ENCODE results near the gene KISS1R. TPM values are rescaled to one million over a fixed set of nuclear protein-coding genes. Genes with fewer than 3 reads are reported as not detected.

Gene KISS1R
- total and polyA plus RNA-seq, 2 donors (not counting 1 experiment from before 2014, with no cell fraction given) = not detected

DNA sequence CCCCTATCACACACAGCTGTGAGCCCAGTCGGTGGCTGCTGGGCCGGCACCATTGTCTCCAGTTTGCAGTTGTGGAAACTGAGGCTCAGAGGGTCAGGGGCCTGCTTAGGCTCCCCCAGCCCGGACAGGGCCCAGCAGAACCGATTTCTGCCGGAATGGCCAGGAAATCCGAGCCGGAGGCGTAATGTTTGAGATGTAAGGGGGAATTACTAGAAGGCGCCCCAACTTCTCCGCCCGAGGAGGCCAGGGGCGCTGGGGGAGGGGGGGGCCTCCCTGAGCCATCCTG lies 962 bp downstream of the KISS1R start:
- Histone ChIP-seq H2AFZ (ENCODE audit: low read length) (no peak overlapping the region), H3K9ac (ENCODE audit: insufficient read depth, low read length) (no peak overlapping the region), H3K9me3 (ENCODE audit: control insufficient read depth, insufficient read depth, low read depth, low read length) (no peaks in the 10 kb centered on the region), H3K36me3 (ENCODE audit: control insufficient read depth, insufficient read depth, low read length) (no peaks in the 10 kb centered on the region), H3K4me3 (replicated peaks in 1 of 4; ENCODE audit: control extremely low read depth in 1 of 4, insufficient read depth in 1 of 4, low read depth in 3 of 4, low read length in 4 of 4) (no peak overlapping the region), H3K4me1 (ENCODE audit: control insufficient read depth, extremely low read depth, insufficient read depth, low read length) (peaks cover 3% of the 10 kb centered on the region), H3K4me2 (ENCODE audit: extremely low read depth, insufficient read depth, low read length) (no peak overlapping the region), H4K20me1 (ENCODE audit: control insufficient read depth, extremely low read depth, insufficient read depth, low read length) (no peaks in the 10 kb centered on the region), H3K27ac (ENCODE audit: insufficient read depth, low read length) (no peak overlapping the region), H3K79me2 (ENCODE audit: control insufficient read depth, insufficient read depth, low read length) (no peaks in the 10 kb centered on the region), H3K27me3 (ENCODE audit: control insufficient read depth, insufficient read depth, low read length) (peaks cover 29% of the 10 kb centered on the region)
- peak; percentile 94 for TF ChIP-seq EZH2 (IDR thresholded peaks at IDR 0.05; ENCODE audit: low read length, missing control alignments)
- TF ChIP-seq, protein P1, sequence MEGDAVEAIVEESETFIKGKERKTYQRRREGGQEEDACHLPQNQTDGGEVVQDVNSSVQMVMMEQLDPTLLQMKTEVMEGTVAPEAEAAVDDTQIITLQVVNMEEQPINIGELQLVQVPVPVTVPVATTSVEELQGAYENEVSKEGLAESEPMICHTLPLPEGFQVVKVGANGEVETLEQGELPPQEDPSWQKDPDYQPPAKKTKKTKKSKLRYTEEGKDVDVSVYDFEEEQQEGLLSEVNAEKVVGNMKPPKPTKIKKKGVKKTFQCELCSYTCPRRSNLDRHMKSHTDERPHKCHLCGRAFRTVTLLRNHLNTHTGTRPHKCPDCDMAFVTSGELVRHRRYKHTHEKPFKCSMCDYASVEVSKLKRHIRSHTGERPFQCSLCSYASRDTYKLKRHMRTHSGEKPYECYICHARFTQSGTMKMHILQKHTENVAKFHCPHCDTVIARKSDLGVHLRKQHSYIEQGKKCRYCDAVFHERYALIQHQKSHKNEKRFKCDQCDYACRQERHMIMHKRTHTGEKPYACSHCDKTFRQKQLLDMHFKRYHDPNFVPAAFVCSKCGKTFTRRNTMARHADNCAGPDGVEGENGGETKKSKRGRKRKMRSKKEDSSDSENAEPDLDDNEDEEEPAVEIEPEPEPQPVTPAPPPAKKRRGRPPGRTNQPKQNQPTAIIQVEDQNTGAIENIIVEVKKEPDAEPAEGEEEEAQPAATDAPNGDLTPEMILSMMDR (conservative IDR thresholded peaks at IDR 0.05 in 1 of 2, IDR thresholded peaks at IDR 0.05 in 1 of 2; ENCODE audit: low read depth in 1 of 2, low read length in 2 of 2) = no peak
- DNase-seq (ENCODE audit: low read depth in 2 of 2) = no peak

DNA sequence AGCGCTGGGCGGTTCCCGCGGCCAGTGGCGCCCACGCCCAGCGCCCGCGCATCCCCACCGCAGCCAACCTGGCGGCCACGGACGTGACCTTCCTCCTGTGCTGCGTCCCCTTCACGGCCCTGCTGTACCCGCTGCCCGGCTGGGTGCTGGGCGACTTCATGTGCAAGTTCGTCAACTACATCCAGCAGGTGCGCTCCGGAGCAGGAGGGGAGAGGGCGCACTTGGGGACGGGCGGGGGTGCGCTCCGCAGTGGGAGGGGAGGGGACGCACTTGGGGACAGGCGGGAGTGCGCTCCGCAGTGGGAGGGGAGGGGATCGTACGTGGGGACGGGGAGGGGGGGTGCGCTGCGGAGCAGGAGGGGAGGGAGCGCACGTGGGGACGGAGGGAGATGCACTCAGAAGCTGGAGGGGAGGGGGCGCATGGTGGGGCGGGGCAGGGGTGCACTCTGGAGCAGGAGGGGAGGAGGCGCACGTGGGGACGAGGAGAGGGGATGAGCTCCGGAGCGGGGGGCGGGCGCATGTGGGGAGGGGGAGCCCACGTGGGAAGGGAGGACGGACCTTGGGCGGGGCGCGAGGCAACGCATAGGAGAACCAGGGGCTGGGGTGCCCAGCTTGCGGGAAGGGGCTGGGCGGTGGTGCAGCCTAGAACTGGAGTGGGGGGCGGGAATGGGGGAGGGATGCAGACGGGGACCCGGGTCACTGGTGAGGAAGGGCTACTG lies 1.5 kb downstream of the KISS1R start:
- Histone ChIP-seq H3K79me2 (ENCODE audit: control insufficient read depth, insufficient read depth, low read length) (no peaks in the 10 kb centered on the region), H3K27me3 (ENCODE audit: control insufficient read depth, insufficient read depth, low read length) (peaks cover 29% of the 10 kb centered on the region), H3K36me3 (ENCODE audit: control insufficient read depth, insufficient read depth, low read length) (no peaks in the 10 kb centered on the region), H4K20me1 (ENCODE audit: control insufficient read depth, extremely low read depth, insufficient read depth, low read length) (no peaks in the 10 kb centered on the region), H3K4me2 (ENCODE audit: extremely low read depth, insufficient read depth, low read length) (no peak overlapping the region), H3K4me1 (ENCODE audit: control insufficient read depth, extremely low read depth, insufficient read depth, low read length) (no peaks in the 10 kb centered on the region), H2AFZ (ENCODE audit: low read length) (no peak overlapping the region), H3K4me3 (replicated peaks in 1 of 4; ENCODE audit: control extremely low read depth in 1 of 4, insufficient read depth in 1 of 4, low read depth in 3 of 4, low read length in 4 of 4) (no peak overlapping the region), H3K9me3 (ENCODE audit: control insufficient read depth, insufficient read depth, low read depth, low read length) (no peaks in the 10 kb centered on the region), H3K9ac (ENCODE audit: insufficient read depth, low read length) (no peak overlapping the region), H3K27ac (ENCODE audit: insufficient read depth, low read length) (no peak overlapping the region)
- TF ChIP-seq, protein P1 (conservative IDR thresholded peaks at IDR 0.05 in 1 of 2, IDR thresholded peaks at IDR 0.05 in 1 of 2; ENCODE audit: low read depth in 1 of 2, low read length in 2 of 2) = no peak
- TF ChIP-seq EZH2 (IDR thresholded peaks at IDR 0.05; ENCODE audit: low read length, missing control alignments) = no peak
- no peak for DNase-seq (ENCODE audit: low read depth in 2 of 2)

DNA sequence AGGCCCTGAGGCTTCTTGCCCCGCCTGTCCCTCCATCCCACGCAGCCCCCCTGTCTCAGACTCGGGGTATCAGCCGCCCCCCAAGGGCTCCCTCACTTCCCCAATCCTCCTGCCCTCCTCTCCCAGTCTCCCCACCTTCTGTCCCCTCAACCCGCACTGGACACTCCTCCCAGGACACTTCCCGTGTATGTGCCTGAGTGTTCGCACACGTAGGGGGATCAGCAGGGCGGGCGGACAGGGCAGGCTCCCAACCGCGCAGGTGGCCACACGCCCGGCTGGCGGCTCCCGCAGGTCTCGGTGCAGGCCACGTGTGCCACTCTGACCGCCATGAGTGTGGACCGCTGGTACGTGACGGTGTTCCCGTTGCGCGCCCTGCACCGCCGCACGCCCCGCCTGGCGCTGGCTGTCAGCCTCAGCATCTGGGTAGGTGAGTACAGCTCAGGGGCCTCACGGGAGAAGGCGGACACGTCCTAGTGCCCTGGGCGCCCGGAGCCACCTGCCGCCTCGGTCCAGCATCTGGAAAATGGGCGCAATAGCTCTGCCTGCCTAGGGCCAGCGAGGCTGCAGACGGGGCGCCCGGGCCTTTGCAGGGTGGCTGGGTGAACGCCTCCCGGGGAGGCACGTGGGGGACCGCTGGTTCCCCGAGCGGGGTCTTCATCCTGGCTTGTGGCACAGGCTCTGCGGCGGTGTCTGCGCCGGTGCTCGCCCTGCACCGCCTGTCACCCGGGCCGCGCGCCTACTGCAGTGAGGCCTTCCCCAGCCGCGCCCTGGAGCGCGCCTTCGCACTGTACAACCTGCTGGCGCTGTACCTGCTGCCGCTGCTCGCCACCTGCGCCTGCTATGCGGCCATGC lies 2.3 kb downstream of the KISS1R start:
- Histone ChIP-seq H4K20me1 (ENCODE audit: control insufficient read depth, extremely low read depth, insufficient read depth, low read length) (no peaks in the 10 kb centered on the region), H3K4me2 (ENCODE audit: extremely low read depth, insufficient read depth, low read length) (no peak overlapping the region), H3K9ac (ENCODE audit: insufficient read depth, low read length) (no peak overlapping the region), H3K4me3 (replicated peaks in 1 of 4; ENCODE audit: control extremely low read depth in 1 of 4, insufficient read depth in 1 of 4, low read depth in 3 of 4, low read length in 4 of 4) (no peak overlapping the region), H3K27me3 (ENCODE audit: control insufficient read depth, insufficient read depth, low read length) (peaks cover 29% of the 10 kb centered on the region), H3K27ac (ENCODE audit: insufficient read depth, low read length) (no peak overlapping the region), H3K4me1 (ENCODE audit: control insufficient read depth, extremely low read depth, insufficient read depth, low read length) (no peaks in the 10 kb centered on the region), H2AFZ (ENCODE audit: low read length) (no peak overlapping the region), H3K9me3 (ENCODE audit: control insufficient read depth, insufficient read depth, low read depth, low read length) (no peaks in the 10 kb centered on the region), H3K79me2 (ENCODE audit: control insufficient read depth, insufficient read depth, low read length) (no peaks in the 10 kb centered on the region), H3K36me3 (ENCODE audit: control insufficient read depth, insufficient read depth, low read length) (no peaks in the 10 kb centered on the region)
- TF ChIP-seq, protein P1 (conservative IDR thresholded peaks at IDR 0.05 in 1 of 2, IDR thresholded peaks at IDR 0.05 in 1 of 2; ENCODE audit: low read depth in 1 of 2, low read length in 2 of 2) = no peak
- peak; percentile 98 for TF ChIP-seq EZH2 (IDR thresholded peaks at IDR 0.05; ENCODE audit: low read length, missing control alignments)
- no peak for DNase-seq (ENCODE audit: low read depth in 2 of 2)

All from fibroblast of lung (primary cell).